Mesenchymal stem cell (in vitro differentiated cells and primary cell): ENCODE measurements around the gene RHEB.

ENCODE experiments used
- DNase-seq: peaks from one replicate; pipeline ENCODE4 v3.0.0-alpha.2; 2013
- H2AFZ ChIP-seq: one replicate; pipeline ENCODE4 v1.6.1; 2013; ENCODE audit warnings: low read depth, mild to moderate bottlenecking, control low read depth, inconsistent platforms, low read length, moderate library complexity
- H2AK5ac ChIP-seq: 2 replicates; pipeline ENCODE4 v1.6.1; 2013; ENCODE audit warnings: low read length, moderate library complexity, mild to moderate bottlenecking, inconsistent platforms; ENCODE audit not compliant: severe bottlenecking
- H2BK120ac ChIP-seq: one replicate; pipeline ENCODE4 v1.6.1; 2013; ENCODE audit warnings: low read depth, mild to moderate bottlenecking, inconsistent platforms, low read length, moderate library complexity
- H2BK12ac ChIP-seq, 2 experiments: one replicate each; pipeline ENCODE4 v1.6.1; 2013; ENCODE audit warnings: inconsistent platforms in 2 of 2, low read length in 2 of 2, mild to moderate bottlenecking in 2 of 2, moderate library complexity in 2 of 2, control low read depth in 1 of 2
- H2BK15ac ChIP-seq: one replicate; pipeline ENCODE4 v1.6.1; 2013; ENCODE audit warnings: mild to moderate bottlenecking, low read depth, inconsistent platforms; ENCODE audit not compliant: poor library complexity, severe bottlenecking
- H2BK5ac ChIP-seq: 2 replicates; pipeline ENCODE4 v1.6.1; 2013; ENCODE audit warnings: low read depth, mild to moderate bottlenecking, low read length, control low read depth, inconsistent platforms; ENCODE audit not compliant: poor library complexity, severe bottlenecking
- H3K14ac ChIP-seq, 2 experiments: one replicate each; pipeline ENCODE4 v1.6.1; 2013; ENCODE audit warnings: inconsistent platforms in 2 of 2, low read length in 2 of 2, control low read depth in 1 of 2, mild to moderate bottlenecking in 1 of 2, moderate library complexity in 1 of 2
- H3K18ac ChIP-seq, 2 experiments: one replicate each; pipeline ENCODE4 v1.6.1; 2013; ENCODE audit warnings: inconsistent platforms in 2 of 2, low read length in 2 of 2, control low read depth in 1 of 2, low read depth in 1 of 2, mild to moderate bottlenecking in 1 of 2
- H3K23ac ChIP-seq, 2 experiments: one replicate each; pipeline ENCODE4 v1.6.1; 2013; ENCODE audit warnings: inconsistent platforms in 2 of 2, low read length in 2 of 2, mild to moderate bottlenecking in 2 of 2, moderate library complexity in 2 of 2, control low read depth in 1 of 2
- H3K27ac ChIP-seq: 2 replicates; pipeline ENCODE4 v1.5.1; 2013; ENCODE audit warnings: mild to moderate bottlenecking, moderate library complexity, low read length, control low read depth, inconsistent platforms; ENCODE audit not compliant: poor library complexity, severe bottlenecking
- H3K27me3 ChIP-seq, 2 experiments: 2 replicates each; pipeline versions ENCODE4 v1.6.1 to v1.7.0; 2013; ENCODE audit warnings: low read length in 2 of 2, mild to moderate bottlenecking in 2 of 2, moderate library complexity in 2 of 2, control low read depth in 1 of 2, inconsistent platforms in 1 of 2; ENCODE audit not compliant: control insufficient read depth in 1 of 2, insufficient read depth in 1 of 2
- H3K36me3 ChIP-seq, 2 experiments: 2 replicates each; pipeline versions ENCODE4 v1.6.1 to v1.7.0; 2013; ENCODE audit warnings: low read length in 2 of 2, control low read depth in 1 of 2, inconsistent platforms in 1 of 2, low read depth in 1 of 2, mild to moderate bottlenecking in 1 of 2; ENCODE audit not compliant: insufficient read depth in 2 of 2, control insufficient read depth in 1 of 2
- H3K4ac ChIP-seq, 2 experiments: one replicate each; pipeline ENCODE4 v1.6.1; 2013; ENCODE audit warnings: inconsistent platforms in 2 of 2, low read length in 2 of 2, mild to moderate bottlenecking in 2 of 2, moderate library complexity in 2 of 2, control low read depth in 1 of 2, low read depth in 1 of 2
- H3K4me1 ChIP-seq: 2 replicates; pipeline ENCODE4 v1.6.1; 2013; ENCODE audit warnings: low read depth, low read length, control low read depth; ENCODE audit not compliant: control insufficient read depth, insufficient read depth
- H3K4me2 ChIP-seq: 2 replicates; pipeline ENCODE4 v1.6.1; 2013; ENCODE audit warnings: low read length, mild to moderate bottlenecking, inconsistent platforms; ENCODE audit not compliant: poor library complexity, severe bottlenecking
- H3K4me3 ChIP-seq, 2 experiments: 2 replicates each; pipeline versions ENCODE4 v1.5.1 to v1.7.0; 2013; ENCODE audit warnings: low read length in 2 of 2, mild to moderate bottlenecking in 2 of 2, control low read depth in 1 of 2, low read depth in 1 of 2; ENCODE audit not compliant: insufficient read depth in 1 of 2
- H3K79me1 ChIP-seq: replicated peaks from 2 replicates; pipeline ENCODE4 v1.6.1; 2013; ENCODE audit warnings: mild to moderate bottlenecking, control low read depth, low read length, inconsistent platforms; ENCODE audit not compliant: poor library complexity, severe bottlenecking
- H3K9ac ChIP-seq: 2 replicates; pipeline ENCODE4 v1.7.0; 2013; ENCODE audit warnings: mild to moderate bottlenecking, low read length, moderate library complexity
- H3K9me3 ChIP-seq: 2 replicates; pipeline ENCODE4 v1.7.0; 2013; ENCODE audit warnings: mild to moderate bottlenecking, low read length; ENCODE audit not compliant: control insufficient read depth
- H4K8ac ChIP-seq: one replicate; pipeline ENCODE4 v1.6.1; 2013; ENCODE audit warnings: inconsistent platforms, mild to moderate bottlenecking, low read length, moderate library complexity
- H4K91ac ChIP-seq: one replicate; pipeline ENCODE4 v1.6.1; 2013; ENCODE audit warnings: mild to moderate bottlenecking, low read length, inconsistent platforms
- WGBS: methylation state at CpG from one replicate; pipeline ENCODE4 v1.1.7; 2013; ENCODE audit warnings: mixed read lengths; 5-methylcytosine and 5-hydroxymethylcytosine counted together

RHEB gene

GRCh38 chr7:151423226-151423625 lies 96.5 kb downstream of the RHEB start:
- Histone ChIP-seq H2AFZ (no peak overlapping the region), H3K79me1 (no peaks in the 10 kb centered on the region), H4K91ac (no peak overlapping the region), H3K27ac (no peak overlapping the region), H3K4me3 (no peak overlapping the region), H2BK15ac (no peak overlapping the region), H3K9me3 (peaks cover 27% of the 10 kb centered on the region), H2BK12ac (no peak overlapping the region), H3K14ac (no peak overlapping the region), H2AK5ac (no peak overlapping the region), H3K9ac (no peak overlapping the region), H3K18ac (no peak overlapping the region), H3K23ac (no peak overlapping the region), H2BK5ac (no peak overlapping the region), H4K8ac (no peak overlapping the region), H3K4ac (no peak overlapping the region), H3K4me1 (peaks cover 17% of the 10 kb centered on the region), H3K36me3 (no peaks in the 10 kb centered on the region), H2BK120ac (no peak overlapping the region), H3K4me2 (no peak overlapping the region), H3K27me3 (no peaks in the 10 kb centered on the region)
- WGBS, result 85% methylated on average over 7 of the region's 7 CpGs
- no peak for DNase-seq

GRCh38 chr7:151422212-151422611 lies 97.5 kb downstream of the RHEB start:
- no peak overlapping the region for H3K14ac ChIP-seq
- H3K18ac ChIP-seq, result no peak overlapping the region
- H3K4me3 ChIP-seq, result no peak overlapping the region
- no peak overlapping the region for H3K9ac ChIP-seq
- no peak overlapping the region for H4K91ac ChIP-seq
- H3K36me3 ChIP-seq, result no peaks in the 10 kb centered on the region
- no peak overlapping the region for H2BK120ac ChIP-seq
- no peak for DNase-seq
- H3K27me3 ChIP-seq, result peaks cover 0 to under 1% of the 10 kb centered on the region in 2 experiments
- peaks cover 27% of the 10 kb centered on the region for H3K9me3 ChIP-seq
- no peak overlapping the region for H4K8ac ChIP-seq
- no peak overlapping the region for H3K4me2 ChIP-seq
- no peak overlapping the region for H3K27ac ChIP-seq
- no peak overlapping the region for H2BK15ac ChIP-seq
- no peak overlapping the region for H2AK5ac ChIP-seq
- H2BK12ac ChIP-seq, result no peak overlapping the region
- 65% methylated on average over 3 of the region's 5 CpGs for WGBS
- no peak overlapping the region for H2BK5ac ChIP-seq
- H3K4me1 ChIP-seq, result peaks cover 10% of the 10 kb centered on the region
- H3K79me1 ChIP-seq, result no peaks in the 10 kb centered on the region
- H2AFZ ChIP-seq, result no peak overlapping the region
- no peak overlapping the region for H3K23ac ChIP-seq
- no peak overlapping the region for H3K4ac ChIP-seq

GRCh38 chr7:151420144-151420543 lies 99.6 kb downstream of the RHEB start:
- no peak overlapping the region for H3K9ac ChIP-seq
- H3K4me3 ChIP-seq, result no peak overlapping the region
- no peak overlapping the region for H2BK15ac ChIP-seq
- no peak overlapping the region for H3K27ac ChIP-seq
- no peak overlapping the region for H3K4me2 ChIP-seq
- peaks cover 27% of the 10 kb centered on the region for H3K9me3 ChIP-seq
- WGBS, result 97% methylated on average over 3 of the region's 5 CpGs
- H3K18ac ChIP-seq, result no peak overlapping the region
- no peak overlapping the region for H4K91ac ChIP-seq
- peaks cover 2% of the 10 kb centered on the region for H3K4me1 ChIP-seq
- H3K4ac ChIP-seq, result no peak overlapping the region
- no peak overlapping the region for H2AK5ac ChIP-seq
- no peak overlapping the region for H4K8ac ChIP-seq
- H2BK12ac ChIP-seq, result no peak overlapping the region
- no peak overlapping the region for H2AFZ ChIP-seq
- no peak overlapping the region for H3K23ac ChIP-seq
- DNase-seq, result no peak
- no peak overlapping the region for H3K14ac ChIP-seq
- no peak overlapping the region for H2BK120ac ChIP-seq
- no peak overlapping the region for H2BK5ac ChIP-seq
- no peaks in the 10 kb centered on the region for H3K36me3 ChIP-seq
- peaks cover 0 to 20% of the 10 kb centered on the region in 2 experiments for H3K27me3 ChIP-seq
- H3K79me1 ChIP-seq, result no peaks in the 10 kb centered on the region

DNA sequence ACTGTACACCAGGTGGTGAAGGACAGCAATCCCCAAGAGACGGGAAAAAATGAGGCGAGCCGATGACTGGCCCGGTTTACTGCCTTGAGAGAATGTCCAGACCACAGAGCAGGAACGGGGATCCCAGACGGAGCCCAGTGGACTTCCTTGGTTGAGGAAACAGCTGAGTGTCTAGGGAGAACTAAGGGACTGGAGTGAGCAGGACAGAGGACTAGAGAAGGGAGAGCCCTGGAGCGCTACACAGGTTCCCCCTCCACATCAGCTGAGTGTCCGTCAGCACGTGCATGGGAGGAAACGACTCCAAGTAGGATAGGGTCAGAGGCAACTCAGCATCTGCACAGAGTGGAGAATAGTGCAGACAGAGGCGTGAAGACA lies 102.8 kb downstream of the RHEB start:
- H2BK12ac ChIP-seq, result no peak overlapping the region
- H3K9me3 ChIP-seq, result peaks cover 16% of the 10 kb centered on the region
- no peak overlapping the region for H3K4ac ChIP-seq
- no peak overlapping the region for H3K27ac ChIP-seq
- no peaks in the 10 kb centered on the region for H3K36me3 ChIP-seq
- no peak overlapping the region for H4K8ac ChIP-seq
- peaks cover 14 to 36% of the 10 kb centered on the region in 2 experiments for H3K27me3 ChIP-seq
- H2AK5ac ChIP-seq, result no peak overlapping the region
- no peak overlapping the region for H3K9ac ChIP-seq
- H3K18ac ChIP-seq, result peak overlapping the region in 1 of 2 experiments; percentile 6
- H2AFZ ChIP-seq, result no peak overlapping the region
- H2BK15ac ChIP-seq, result no peak overlapping the region
- no peak overlapping the region for H3K4me2 ChIP-seq
- H3K79me1 ChIP-seq, result no peaks in the 10 kb centered on the region
- no peak overlapping the region for H4K91ac ChIP-seq
- 43% methylated on average over 11 of the region's 11 CpGs for WGBS
- no peaks in the 10 kb centered on the region for H3K4me1 ChIP-seq
- no peak overlapping the region for H3K14ac ChIP-seq
- peak; percentile 41 for DNase-seq
- H3K23ac ChIP-seq, result peak overlapping the region in 1 of 2 experiments; percentile 53
- H2BK5ac ChIP-seq, result no peak overlapping the region
- H3K4me3 ChIP-seq, result no peak overlapping the region
- H2BK120ac ChIP-seq, result no peak overlapping the region
